ENCODE results near the gene CCNG2.

CCNG2 gene

DNA sequence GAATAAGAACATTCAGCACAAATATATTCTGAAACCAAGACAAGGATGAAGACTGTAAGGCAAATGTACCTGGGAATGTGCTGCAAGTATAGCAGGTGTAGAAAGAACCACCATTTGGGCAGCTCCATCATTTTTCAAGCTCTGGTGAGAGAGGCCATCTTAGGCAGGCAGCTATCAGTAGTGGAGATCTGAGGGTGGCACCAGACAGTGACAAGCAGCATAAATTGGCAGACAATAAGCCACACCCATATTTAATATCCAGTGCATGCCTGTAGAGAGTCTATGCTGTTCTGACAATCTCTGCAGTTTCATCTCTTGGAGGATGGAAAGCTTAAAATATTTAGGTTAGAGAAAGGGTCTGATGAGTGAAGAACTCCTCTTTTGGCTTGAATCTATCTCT lies 22.5 kb downstream of the CCNG2 start:
- Histone ChIP-seq H3K27me3 (ENCODE audit: low read depth, low read length) (no peaks in the 10 kb centered on the region), H3K4me1 (ENCODE audit: control insufficient read depth in 1 of 2, insufficient read depth in 2 of 2, low read length in 2 of 2) (no peaks in the 10 kb centered on the region), H3K9me3 (ENCODE audit: control insufficient read depth in 1 of 2, low read length in 2 of 2) (no peaks in the 10 kb centered on the region), H3K27ac (ENCODE audit: low read length) (no peak overlapping the region), H3K36me3 (ENCODE audit: control insufficient read depth in 1 of 2, insufficient read depth in 2 of 2, low read length in 2 of 2) (no peaks in the 10 kb centered on the region), H3K4me3 (ENCODE audit: low read depth in 1 of 2, low read length in 2 of 2) (no peak overlapping the region)

DNA sequence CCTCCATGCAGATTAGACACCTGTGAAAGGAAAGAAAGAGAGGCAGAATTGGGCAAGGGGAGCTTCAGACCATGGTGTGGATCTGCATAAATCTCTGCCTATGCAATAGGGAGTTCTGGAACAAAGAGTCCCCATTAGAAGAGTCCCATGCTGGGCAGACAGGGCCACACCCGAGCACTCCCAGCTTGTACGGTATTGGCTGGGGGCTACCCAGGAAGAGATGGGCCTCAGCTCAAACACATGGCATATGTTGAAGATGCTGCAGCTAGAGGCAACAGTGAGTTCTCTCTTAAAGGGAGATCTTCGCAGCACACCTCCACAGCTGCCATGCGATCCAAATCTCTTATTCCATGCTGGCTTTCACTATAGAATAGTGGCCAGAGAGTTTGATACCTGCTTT lies 24.7 kb downstream of the CCNG2 start:
- Histone ChIP-seq H3K4me1 (ENCODE audit: control insufficient read depth in 1 of 2, insufficient read depth in 2 of 2, low read length in 2 of 2) (no peaks in the 10 kb centered on the region), H3K36me3 (ENCODE audit: control insufficient read depth in 1 of 2, insufficient read depth in 2 of 2, low read length in 2 of 2) (no peaks in the 10 kb centered on the region), H3K27me3 (ENCODE audit: low read depth, low read length) (no peaks in the 10 kb centered on the region), H3K27ac (ENCODE audit: low read length) (no peak overlapping the region), H3K9me3 (ENCODE audit: control insufficient read depth in 1 of 2, low read length in 2 of 2) (no peaks in the 10 kb centered on the region), H3K4me3 (ENCODE audit: low read depth in 1 of 2, low read length in 2 of 2) (no peak overlapping the region)

DNA sequence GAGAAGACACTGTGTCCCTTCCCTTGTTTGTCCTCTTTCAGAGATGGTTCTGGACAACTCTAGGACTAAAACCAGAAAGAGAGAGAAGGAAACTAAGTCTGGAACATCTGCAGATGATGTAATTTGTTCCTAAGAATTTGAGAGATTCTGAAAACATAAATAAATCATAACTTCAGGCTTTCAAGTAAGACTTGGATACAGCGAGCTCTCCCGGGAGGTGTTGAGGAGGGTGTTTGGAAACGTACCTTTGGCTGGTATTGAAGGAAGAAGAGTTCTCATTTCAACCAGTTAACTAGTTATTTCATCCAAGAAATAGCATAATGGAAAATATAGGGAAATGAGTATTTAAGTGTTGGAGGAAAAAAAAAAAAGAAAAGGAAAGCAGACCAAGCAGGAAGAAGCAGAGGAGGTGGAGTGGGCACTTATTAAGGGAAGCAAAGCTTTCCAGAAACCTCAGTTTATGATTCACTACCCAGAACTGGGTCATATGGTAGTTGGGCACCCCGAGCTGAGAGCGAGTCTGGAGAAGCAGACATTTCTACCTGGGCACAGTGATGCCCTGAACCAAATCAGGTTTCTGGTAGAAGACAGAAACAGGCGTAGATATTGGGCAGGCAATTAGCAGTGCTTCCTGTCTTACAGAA lies 26.9 kb downstream of the CCNG2 start:
- no peaks in the 10 kb centered on the region for H3K36me3 ChIP-seq (ENCODE audit: control insufficient read depth in 1 of 2, insufficient read depth in 2 of 2, low read length in 2 of 2)
- no peak overlapping the region for H3K27ac ChIP-seq (ENCODE audit: low read length)
- no peak overlapping the region for H3K4me3 ChIP-seq (ENCODE audit: low read depth in 1 of 2, low read length in 2 of 2)

DNA sequence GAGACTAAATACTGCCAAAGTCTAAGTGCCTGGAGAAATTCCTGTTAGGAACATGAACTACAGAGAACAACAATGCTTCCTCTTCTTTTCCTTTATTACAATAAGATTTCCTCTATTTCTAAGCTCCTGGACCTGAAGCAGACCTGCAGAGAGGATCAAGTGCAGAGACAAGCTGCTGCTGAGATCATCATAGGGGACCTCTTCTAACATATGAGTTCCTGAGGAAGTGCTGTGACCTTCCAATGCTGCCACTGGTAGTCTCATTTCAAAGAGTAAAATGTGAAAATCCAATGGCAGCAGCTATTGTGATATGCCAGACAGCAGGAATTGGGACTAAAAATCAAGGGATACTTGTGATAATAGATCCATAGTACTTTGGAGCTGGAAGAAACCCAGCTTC lies 28.0 kb downstream of the CCNG2 start:
- no peak overlapping the region for H3K4me3 ChIP-seq (ENCODE audit: low read depth in 1 of 2, low read length in 2 of 2)
- H3K4me1 ChIP-seq (ENCODE audit: control insufficient read depth in 1 of 2, insufficient read depth in 2 of 2, low read length in 2 of 2) = no peaks in the 10 kb centered on the region
- H3K27me3 ChIP-seq (ENCODE audit: low read depth, low read length) = no peaks in the 10 kb centered on the region
- no peaks in the 10 kb centered on the region for H3K36me3 ChIP-seq (ENCODE audit: control insufficient read depth in 1 of 2, insufficient read depth in 2 of 2, low read length in 2 of 2)
- H3K9me3 ChIP-seq (ENCODE audit: control insufficient read depth in 1 of 2, low read length in 2 of 2) = no peaks in the 10 kb centered on the region
- H3K27ac ChIP-seq (ENCODE audit: low read length) = no peak overlapping the region

More for the DNA sequence above, 26.9 kb downstream of the CCNG2 start:
- Histone ChIP-seq H3K4me1 (ENCODE audit: control insufficient read depth in 1 of 2, insufficient read depth in 2 of 2, low read length in 2 of 2) (no peaks in the 10 kb centered on the region), H3K27me3 (ENCODE audit: low read depth, low read length) (no peaks in the 10 kb centered on the region), H3K9me3 (ENCODE audit: control insufficient read depth in 1 of 2, low read length in 2 of 2) (no peaks in the 10 kb centered on the region)

DNA sequence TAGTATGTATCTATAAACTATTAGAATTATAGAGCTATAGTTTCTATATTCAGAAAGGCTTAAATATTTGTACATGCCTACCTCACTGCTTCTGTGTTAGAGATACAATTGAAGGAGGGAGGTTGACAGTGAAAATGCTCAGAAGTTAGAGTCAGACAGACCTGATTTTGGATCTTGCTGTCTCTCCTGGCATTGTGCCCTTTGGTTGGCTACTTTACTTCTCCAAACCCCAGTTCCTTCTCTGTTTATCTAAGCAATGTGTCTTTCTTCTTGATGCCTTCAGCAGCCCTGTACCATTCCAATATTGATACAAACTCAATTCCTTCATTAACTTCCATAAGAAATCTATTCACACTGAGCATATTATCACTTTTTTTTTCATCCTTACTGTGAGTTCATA lies 28.7 kb downstream of the CCNG2 start:
- Histone ChIP-seq H3K9me3 (ENCODE audit: control insufficient read depth in 1 of 2, low read length in 2 of 2) (no peaks in the 10 kb centered on the region), H3K27me3 (ENCODE audit: low read depth, low read length) (no peaks in the 10 kb centered on the region), H3K36me3 (ENCODE audit: control insufficient read depth in 1 of 2, insufficient read depth in 2 of 2, low read length in 2 of 2) (no peaks in the 10 kb centered on the region), H3K4me3 (ENCODE audit: low read depth in 1 of 2, low read length in 2 of 2) (no peak overlapping the region), H3K27ac (ENCODE audit: low read length) (no peak overlapping the region), H3K4me1 (ENCODE audit: control insufficient read depth in 1 of 2, insufficient read depth in 2 of 2, low read length in 2 of 2) (no peaks in the 10 kb centered on the region)

DNA sequence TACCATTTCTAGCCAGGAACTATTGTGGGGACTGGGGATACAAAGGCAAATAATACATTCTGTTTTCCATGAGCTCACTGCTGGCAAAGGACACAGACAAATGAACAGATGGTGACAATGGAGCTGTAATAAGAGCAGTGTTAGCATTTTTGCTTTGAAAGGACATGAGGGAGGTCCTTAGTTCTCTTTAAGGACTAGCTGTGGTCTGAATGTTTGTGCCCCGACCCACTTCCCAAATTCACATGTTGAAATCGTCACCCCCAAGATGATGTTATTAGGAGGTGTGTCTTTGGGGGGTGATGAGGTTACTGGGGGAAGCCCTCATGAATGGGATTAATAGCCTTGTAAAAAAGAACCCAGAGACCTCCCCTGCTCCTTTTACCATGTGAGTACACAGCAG lies 30.3 kb downstream of the CCNG2 start:
- Histone ChIP-seq H3K27ac (ENCODE audit: low read length) (no peak overlapping the region), H3K27me3 (ENCODE audit: low read depth, low read length) (no peaks in the 10 kb centered on the region), H3K4me1 (ENCODE audit: control insufficient read depth in 1 of 2, insufficient read depth in 2 of 2, low read length in 2 of 2) (no peaks in the 10 kb centered on the region), H3K9me3 (ENCODE audit: control insufficient read depth in 1 of 2, low read length in 2 of 2) (no peaks in the 10 kb centered on the region), H3K36me3 (ENCODE audit: control insufficient read depth in 1 of 2, insufficient read depth in 2 of 2, low read length in 2 of 2) (no peaks in the 10 kb centered on the region), H3K4me3 (ENCODE audit: low read depth in 1 of 2, low read length in 2 of 2) (no peak overlapping the region)

DNA sequence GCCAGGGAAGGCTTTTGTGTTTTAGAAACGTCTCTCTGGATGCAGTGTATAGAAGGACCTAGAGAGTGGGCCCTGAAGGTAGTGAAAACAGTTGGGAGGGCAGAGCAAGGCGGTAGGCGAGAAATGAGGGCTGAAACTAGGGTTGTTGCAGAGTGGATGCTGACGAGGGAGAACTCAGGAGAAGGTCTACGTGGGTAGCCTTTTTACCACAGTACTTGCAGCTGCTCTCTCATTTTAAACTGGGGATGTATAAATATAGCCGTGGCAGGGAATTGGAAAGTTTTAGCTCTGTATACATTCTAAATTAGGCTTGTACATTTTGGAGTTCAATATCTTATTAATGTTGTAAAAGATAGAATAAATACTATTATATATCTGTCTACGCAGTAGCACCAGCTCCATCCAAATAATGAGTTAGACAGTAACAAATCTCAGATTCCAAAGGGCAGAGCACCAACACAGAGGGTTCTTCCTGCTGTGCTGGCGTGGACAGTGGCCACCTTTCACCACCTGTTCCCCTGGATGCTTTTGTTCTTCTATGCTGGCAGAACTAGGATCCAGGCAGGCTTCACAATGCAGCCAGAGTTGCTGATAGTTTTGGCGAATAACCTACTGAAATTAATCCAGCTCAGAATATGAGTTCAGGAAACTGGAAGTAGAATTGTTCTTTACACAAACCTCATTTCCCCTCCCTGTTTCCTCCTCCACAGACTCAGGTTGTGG lies 31.7 kb downstream of the CCNG2 start:
- Histone ChIP-seq H3K27ac (ENCODE audit: low read length) (no peak overlapping the region), H3K27me3 (ENCODE audit: low read depth, low read length) (no peaks in the 10 kb centered on the region), H3K4me3 (ENCODE audit: low read depth in 1 of 2, low read length in 2 of 2) (no peak overlapping the region), H3K4me1 (ENCODE audit: control insufficient read depth in 1 of 2, insufficient read depth in 2 of 2, low read length in 2 of 2) (no peaks in the 10 kb centered on the region), H3K9me3 (ENCODE audit: control insufficient read depth in 1 of 2, low read length in 2 of 2) (no peaks in the 10 kb centered on the region), H3K36me3 (ENCODE audit: control insufficient read depth in 1 of 2, insufficient read depth in 2 of 2, low read length in 2 of 2) (no peaks in the 10 kb centered on the region)

DNA sequence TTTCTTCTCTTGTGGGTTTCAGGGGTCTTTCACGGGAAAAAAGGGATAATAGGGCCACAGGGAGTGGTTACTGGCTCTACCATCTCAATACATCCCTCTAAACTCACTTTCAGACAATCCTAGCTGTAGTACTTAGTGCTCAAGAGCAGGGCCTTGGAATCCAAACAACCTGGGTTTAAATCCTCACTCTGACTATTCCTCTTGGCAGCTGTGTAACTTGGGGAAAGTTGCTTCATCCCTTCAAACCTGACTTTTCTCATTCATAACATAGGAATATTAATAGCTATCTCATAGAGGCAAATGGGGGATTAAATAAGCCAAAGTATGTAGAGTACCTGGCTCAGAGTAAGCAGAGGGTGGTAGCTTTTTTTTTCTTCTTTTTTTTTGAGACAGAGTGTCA lies 32.4 kb downstream of the CCNG2 start:
- H3K27me3 ChIP-seq (ENCODE audit: low read depth, low read length) = no peaks in the 10 kb centered on the region
- H3K4me3 ChIP-seq (ENCODE audit: low read depth in 1 of 2, low read length in 2 of 2) = no peak overlapping the region
- H3K36me3 ChIP-seq (ENCODE audit: control insufficient read depth in 1 of 2, insufficient read depth in 2 of 2, low read length in 2 of 2) = no peaks in the 10 kb centered on the region
- no peaks in the 10 kb centered on the region for H3K4me1 ChIP-seq (ENCODE audit: control insufficient read depth in 1 of 2, insufficient read depth in 2 of 2, low read length in 2 of 2)
- H3K27ac ChIP-seq (ENCODE audit: low read length) = no peak overlapping the region
- no peaks in the 10 kb centered on the region for H3K9me3 ChIP-seq (ENCODE audit: control insufficient read depth in 1 of 2, low read length in 2 of 2)

DNA sequence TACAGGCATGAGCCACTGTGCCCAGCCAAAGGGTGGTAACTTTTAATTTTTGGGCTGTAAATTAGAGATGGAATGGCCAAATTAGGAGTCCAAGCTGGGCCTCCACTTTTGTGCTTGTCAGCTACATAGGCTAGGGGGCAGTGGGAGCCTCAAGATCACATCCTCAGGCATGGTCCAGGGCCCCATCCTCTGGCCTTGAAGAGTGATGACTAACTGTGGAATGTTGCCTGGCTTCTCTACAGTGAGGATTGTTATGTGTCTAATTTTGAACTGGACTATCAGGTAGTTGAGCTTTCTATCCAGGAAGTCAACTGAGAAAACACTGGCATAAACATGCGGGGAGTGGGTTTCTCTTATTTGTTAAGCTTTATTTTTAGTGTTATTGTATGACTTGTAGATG lies 33.0 kb downstream of the CCNG2 start:
- Histone ChIP-seq H3K4me1 (ENCODE audit: control insufficient read depth in 1 of 2, insufficient read depth in 2 of 2, low read length in 2 of 2) (no peaks in the 10 kb centered on the region), H3K4me3 (ENCODE audit: low read depth in 1 of 2, low read length in 2 of 2) (no peak overlapping the region), H3K27ac (ENCODE audit: low read length) (no peak overlapping the region), H3K36me3 (ENCODE audit: control insufficient read depth in 1 of 2, insufficient read depth in 2 of 2, low read length in 2 of 2) (no peaks in the 10 kb centered on the region), H3K9me3 (ENCODE audit: control insufficient read depth in 1 of 2, low read length in 2 of 2) (no peaks in the 10 kb centered on the region), H3K27me3 (ENCODE audit: low read depth, low read length) (no peaks in the 10 kb centered on the region)

DNA sequence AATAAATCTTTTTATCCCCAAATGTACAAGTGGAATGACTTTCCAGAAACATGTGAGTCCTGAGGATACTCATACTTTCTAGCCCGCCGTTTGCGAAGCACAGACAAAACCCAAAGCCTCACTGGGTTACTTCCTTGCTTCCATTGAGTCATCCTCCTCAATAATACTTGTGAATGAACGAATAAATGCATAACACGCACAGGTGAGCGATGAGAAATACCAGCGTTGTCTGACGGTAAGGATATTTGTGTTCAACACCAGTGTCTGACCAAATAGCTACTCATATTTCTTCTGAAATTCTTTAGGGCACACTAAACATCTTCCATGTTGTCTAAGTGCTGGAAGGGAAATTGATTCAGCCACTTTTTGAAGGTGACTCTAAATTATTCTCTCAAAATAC lies 36.0 kb downstream of the CCNG2 start:
- Histone ChIP-seq H3K27me3 (ENCODE audit: low read depth, low read length) (no peaks in the 10 kb centered on the region), H3K36me3 (ENCODE audit: control insufficient read depth in 1 of 2, insufficient read depth in 2 of 2, low read length in 2 of 2) (no peaks in the 10 kb centered on the region), H3K4me1 (ENCODE audit: control insufficient read depth in 1 of 2, insufficient read depth in 2 of 2, low read length in 2 of 2) (no peaks in the 10 kb centered on the region), H3K9me3 (ENCODE audit: control insufficient read depth in 1 of 2, low read length in 2 of 2) (no peaks in the 10 kb centered on the region), H3K27ac (ENCODE audit: low read length) (no peak overlapping the region), H3K4me3 (ENCODE audit: low read depth in 1 of 2, low read length in 2 of 2) (no peak overlapping the region)

DNA sequence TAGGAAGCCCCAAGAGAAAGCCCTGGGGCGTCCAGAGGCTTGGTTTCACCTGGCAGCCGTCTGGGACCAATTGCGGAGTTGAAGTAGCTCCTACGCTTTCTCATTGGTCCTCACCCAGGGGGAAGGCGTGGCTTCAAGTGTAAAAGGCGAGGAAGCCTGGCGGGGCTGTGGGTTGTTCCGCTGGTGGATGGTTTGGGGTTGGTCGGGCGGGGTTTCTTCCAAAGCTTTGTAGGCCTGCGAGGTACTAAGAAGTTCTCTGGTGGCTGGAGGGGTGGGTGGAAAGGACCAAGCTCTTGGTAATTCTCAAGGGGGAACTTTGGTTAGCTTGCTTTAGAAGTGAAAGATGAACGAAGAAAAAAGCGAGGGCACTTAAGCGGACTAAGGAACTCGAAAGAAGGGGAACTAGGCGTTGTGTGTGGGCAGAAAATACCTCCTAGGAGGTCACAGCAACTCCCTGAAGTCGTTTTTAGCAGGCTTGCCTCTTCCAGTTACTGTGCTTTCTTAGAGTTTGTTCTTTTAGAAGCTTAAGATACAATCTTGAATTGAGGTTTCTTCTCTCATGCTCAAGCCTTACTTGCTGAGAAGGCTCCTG lies 36.6 kb downstream of the CCNG2 start:
- H3K27me3 ChIP-seq (ENCODE audit: low read depth, low read length) = no peaks in the 10 kb centered on the region
- H3K36me3 ChIP-seq (ENCODE audit: control insufficient read depth in 1 of 2, insufficient read depth in 2 of 2, low read length in 2 of 2) = no peaks in the 10 kb centered on the region
- H3K9me3 ChIP-seq (ENCODE audit: control insufficient read depth in 1 of 2, low read length in 2 of 2) = no peaks in the 10 kb centered on the region
- no peaks in the 10 kb centered on the region for H3K4me1 ChIP-seq (ENCODE audit: control insufficient read depth in 1 of 2, insufficient read depth in 2 of 2, low read length in 2 of 2)
- H3K4me3 ChIP-seq (ENCODE audit: low read depth in 1 of 2, low read length in 2 of 2) = peak overlapping the region; percentile 30 to 31
- H3K27ac ChIP-seq (ENCODE audit: low read length) = no peak overlapping the region
